ENCODE data around the gene CPOX. TPM values are rescaled to one million over a fixed set of nuclear protein-coding genes. Genes with fewer than 3 reads are reported as not detected.

Gene CPOX
- total and polyA plus RNA-seq, 3 donors from 2014 or later, result 9.3 to 25.4 (median 21.7) TPM

DNA sequence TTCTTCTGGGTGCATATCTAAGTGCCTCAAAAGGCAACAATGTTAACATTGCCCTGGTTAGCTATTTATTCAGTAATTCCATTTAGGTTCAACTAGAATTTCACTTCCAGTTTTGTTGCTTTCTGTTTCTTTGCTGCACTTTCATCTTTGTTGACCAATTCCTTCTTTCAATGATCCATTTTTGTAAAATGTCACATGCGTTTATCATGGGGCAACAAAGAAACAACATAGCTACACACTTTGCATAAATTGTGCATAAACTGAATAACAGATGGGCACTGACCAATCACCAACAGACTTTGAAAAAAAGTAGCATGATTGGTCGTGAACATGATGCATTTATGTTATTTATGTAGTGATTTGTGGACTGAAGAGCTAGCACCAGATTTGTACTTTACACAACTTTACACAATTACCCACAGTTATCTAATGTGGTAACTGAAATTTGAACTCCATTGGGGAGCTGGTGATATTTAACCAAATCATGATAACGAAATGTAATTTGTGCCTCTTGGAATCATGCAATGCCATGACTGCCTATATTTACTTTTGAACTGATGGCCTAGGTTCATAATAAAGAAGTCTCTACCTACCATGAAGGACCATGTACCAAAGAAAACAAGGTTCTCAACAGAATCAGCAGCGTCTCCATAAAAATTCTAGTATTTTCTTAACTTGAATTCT lies 7.1 kb upstream of the CPOX start:
- intact Hi-C loops (cut with DNase I; ENCODE audit: low total_unique reads), result no loop called here
- no peak for DNase-seq
- TF ChIP-seq POLR2A (IDR thresholded peaks at IDR 0.05), result no peak
- TF ChIP-seq, protein P1, sequence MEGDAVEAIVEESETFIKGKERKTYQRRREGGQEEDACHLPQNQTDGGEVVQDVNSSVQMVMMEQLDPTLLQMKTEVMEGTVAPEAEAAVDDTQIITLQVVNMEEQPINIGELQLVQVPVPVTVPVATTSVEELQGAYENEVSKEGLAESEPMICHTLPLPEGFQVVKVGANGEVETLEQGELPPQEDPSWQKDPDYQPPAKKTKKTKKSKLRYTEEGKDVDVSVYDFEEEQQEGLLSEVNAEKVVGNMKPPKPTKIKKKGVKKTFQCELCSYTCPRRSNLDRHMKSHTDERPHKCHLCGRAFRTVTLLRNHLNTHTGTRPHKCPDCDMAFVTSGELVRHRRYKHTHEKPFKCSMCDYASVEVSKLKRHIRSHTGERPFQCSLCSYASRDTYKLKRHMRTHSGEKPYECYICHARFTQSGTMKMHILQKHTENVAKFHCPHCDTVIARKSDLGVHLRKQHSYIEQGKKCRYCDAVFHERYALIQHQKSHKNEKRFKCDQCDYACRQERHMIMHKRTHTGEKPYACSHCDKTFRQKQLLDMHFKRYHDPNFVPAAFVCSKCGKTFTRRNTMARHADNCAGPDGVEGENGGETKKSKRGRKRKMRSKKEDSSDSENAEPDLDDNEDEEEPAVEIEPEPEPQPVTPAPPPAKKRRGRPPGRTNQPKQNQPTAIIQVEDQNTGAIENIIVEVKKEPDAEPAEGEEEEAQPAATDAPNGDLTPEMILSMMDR (IDR thresholded peaks at IDR 0.05), result no peak
- WGBS, 2 donors, result 77 to 85% methylated on average over 4 of the region's 4 CpGs
- H3K4me3 ChIP-seq, result no peak overlapping the region
- no peaks in the 10 kb centered on the region for H3K4me1 ChIP-seq
- H3K36me3 ChIP-seq (ENCODE audit: low read depth, missing control alignments), result no peaks in the 10 kb centered on the region
- no peaks in the 10 kb centered on the region for H3K9me3 ChIP-seq
- H3K27me3 ChIP-seq, result no peaks in the 10 kb centered on the region
- H3K27ac ChIP-seq, result no peak overlapping the region

DNA sequence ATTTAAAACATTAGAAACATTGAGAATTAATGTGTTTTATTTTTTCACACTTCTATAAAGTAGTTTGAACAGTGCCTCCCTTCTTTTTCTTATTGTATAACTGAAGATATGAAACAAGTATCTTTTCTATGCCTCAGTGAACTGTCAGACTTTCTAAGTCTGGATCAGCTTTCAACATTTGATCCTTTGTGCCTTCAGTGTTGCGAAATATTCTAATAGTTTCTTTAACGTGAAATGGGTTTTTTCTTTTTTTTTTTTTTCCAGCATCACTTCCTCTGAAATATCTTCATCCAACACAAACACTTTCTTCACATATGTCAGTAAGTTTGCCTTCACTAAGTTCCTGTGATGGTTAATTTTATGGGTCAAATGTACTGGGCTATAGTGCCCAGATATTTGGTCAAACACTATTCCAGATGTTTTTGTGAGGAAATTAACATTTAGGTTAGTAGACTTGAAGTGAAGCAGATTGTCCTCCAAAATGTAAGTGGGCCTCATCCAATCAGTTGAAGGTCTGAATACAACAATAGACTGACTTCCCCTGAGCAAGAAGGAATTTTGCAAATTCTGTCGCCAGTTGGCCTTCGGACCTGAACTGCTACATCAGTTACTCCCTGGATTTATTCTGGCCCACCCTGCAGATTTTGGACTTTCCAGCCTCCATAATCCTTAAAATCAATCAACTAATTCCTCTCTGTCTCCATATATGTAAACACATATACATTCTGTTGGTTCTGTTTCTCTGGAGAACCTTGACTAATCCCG lies 6.4 kb upstream of the CPOX start:
- TF ChIP-seq POLR2A (IDR thresholded peaks at IDR 0.05), result no peak
- TF ChIP-seq, protein P1 (IDR thresholded peaks at IDR 0.05), result no peak
- H3K36me3 ChIP-seq (ENCODE audit: low read depth, missing control alignments), result no peaks in the 10 kb centered on the region
- H3K4me3 ChIP-seq, result no peak overlapping the region
- H3K27me3 ChIP-seq, result no peaks in the 10 kb centered on the region
- intact Hi-C loops (cut with DNase I; ENCODE audit: low total_unique reads), result loop anchor here (10.0 kb wide), 1 partner anchor 215 kb away; no protein-coding TSS in a partner anchor
- DNase-seq, result no peak
- no peak overlapping the region for H3K27ac ChIP-seq
- H3K4me1 ChIP-seq, result no peaks in the 10 kb centered on the region
- no peaks in the 10 kb centered on the region for H3K9me3 ChIP-seq
- WGBS, 2 donors, result 75 to 83% methylated on average over 5 of the region's 5 CpGs

DNA sequence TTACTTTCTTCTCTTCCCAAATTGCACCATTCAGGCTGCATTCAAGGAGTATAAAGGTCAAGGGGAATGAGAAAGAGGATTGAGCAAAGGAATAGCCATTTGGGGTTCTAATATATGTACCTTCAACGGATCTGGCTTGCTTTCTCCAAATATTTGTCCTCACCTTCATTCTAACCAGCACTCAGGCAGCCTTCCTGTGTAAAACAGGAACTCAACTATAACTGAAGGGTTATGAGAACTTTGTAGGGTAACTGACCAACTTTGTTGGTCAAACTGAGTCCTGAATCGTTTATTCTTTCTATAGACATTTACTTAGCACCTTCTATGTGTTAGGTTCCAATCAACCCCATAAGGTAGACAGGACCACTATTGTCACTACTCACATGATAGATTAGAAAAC lies 5.1 kb upstream of the CPOX start:
- intact Hi-C loops (cut with DNase I; ENCODE audit: low total_unique reads), result loop anchor here (10.0 kb wide), 1 partner anchor 216 kb away; no protein-coding TSS in a partner anchor
- Histone ChIP-seq H3K4me1 (no peaks in the 10 kb centered on the region), H3K4me3 (no peak overlapping the region), H3K27me3 (no peaks in the 10 kb centered on the region), H3K9me3 (no peaks in the 10 kb centered on the region), H3K27ac (no peak overlapping the region), H3K36me3 (ENCODE audit: low read depth, missing control alignments) (no peaks in the 10 kb centered on the region)
- DNase-seq, result no peak
- no peak for TF ChIP-seq POLR2A (IDR thresholded peaks at IDR 0.05)
- TF ChIP-seq, protein P1 (IDR thresholded peaks at IDR 0.05), result no peak
- WGBS, 2 donors, result 85 to 90% methylated on average over 2 of the region's 2 CpGs

DNA sequence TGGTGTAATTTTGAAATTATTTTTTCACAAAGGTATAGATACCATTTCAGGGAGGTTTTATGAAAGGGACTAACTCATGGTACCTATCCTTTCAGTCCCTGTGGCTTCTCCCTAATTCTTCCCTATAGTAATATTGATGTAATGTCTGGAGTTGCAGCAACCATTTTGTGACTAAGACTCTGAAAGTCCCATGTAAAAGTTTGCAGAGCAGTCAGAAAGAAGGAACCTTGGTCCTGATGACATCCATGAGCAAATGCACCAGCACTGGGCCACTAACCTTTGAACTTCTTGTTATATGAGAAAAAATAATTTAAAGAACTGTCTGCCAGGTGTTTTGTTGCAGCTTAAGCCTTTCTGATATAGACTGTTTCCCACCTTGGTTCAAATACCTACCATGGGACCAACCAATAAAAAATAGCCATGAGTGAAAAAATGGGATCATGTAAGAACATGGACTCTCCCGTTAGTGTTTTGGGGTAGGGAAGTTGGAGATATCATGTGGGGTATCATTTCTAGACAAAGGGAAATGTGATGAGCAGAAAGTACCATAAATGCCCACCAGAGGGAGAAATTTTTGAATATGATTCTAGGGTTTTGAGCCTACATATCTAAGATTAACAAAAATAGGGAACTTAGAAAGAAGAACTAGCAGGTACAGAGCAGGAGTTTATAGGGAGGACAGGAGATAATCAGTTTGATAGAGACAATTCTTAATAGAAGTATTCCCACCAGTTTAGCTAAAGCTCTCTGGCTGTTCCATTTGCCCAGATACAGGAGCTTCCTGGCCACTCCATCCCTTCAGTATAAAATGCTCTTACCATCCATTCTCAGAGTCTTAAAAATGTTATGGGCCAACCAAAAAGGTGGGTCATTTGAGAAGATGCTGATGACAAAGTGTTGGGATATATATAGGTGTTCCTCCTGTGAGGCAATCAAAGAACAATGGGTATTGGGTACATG lies 3.4 kb upstream of the CPOX start:
- 29 to 38% methylated on average over 1 of the region's 1 CpG for WGBS, 2 donors
- no peak for DNase-seq
- H3K36me3 ChIP-seq (ENCODE audit: low read depth, missing control alignments), result no peaks in the 10 kb centered on the region
- no peak overlapping the region for H3K27ac ChIP-seq
- intact Hi-C loops (cut with DNase I; ENCODE audit: low total_unique reads), result loop anchor here (10.0 kb wide), 1 partner anchor 218 kb away; no protein-coding TSS in a partner anchor
- TF ChIP-seq, protein P1 (IDR thresholded peaks at IDR 0.05), result peak; percentile 36 to 86 (median 54)
- no peak for TF ChIP-seq POLR2A (IDR thresholded peaks at IDR 0.05)
- peaks cover 4% of the 10 kb centered on the region for H3K4me1 ChIP-seq
- no peak overlapping the region for H3K4me3 ChIP-seq
- no peaks in the 10 kb centered on the region for H3K9me3 ChIP-seq
- no peaks in the 10 kb centered on the region for H3K27me3 ChIP-seq
